Measurements from ENCODE around the gene SND1.

SND1 gene

GRCh38 chr7:128006550-128007302 is 354.7 kb downstream of the SND1 start:
- DNase-seq, result no peak

- DNase-seq, result no peak
These were observed 355.3 kb downstream of the SND1 start for GRCh38 chr7:128007303-128007680.

DNA sequence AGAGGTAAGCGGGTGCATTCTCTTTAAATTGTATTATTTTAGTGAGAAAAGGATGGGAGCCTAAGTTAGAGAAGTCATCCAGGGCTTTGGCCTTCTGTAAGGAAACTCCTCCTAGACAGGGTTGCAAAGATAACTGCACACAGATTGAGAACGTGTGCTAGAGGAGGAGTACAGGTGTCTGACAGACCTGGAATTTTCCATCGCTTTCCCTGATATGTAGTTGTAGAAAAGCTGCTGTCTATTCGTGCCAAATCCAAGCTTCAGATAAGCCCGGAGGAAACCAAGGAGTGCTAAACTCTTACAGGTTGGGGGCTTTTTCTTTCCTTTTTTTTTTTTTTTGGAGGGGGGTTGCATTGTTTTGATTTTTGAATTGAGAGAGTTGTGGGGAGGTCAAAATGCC is 356.1 kb downstream of the SND1 start:
- no peak for DNase-seq

- DNase-seq, result no peak
These were observed 356.8 kb downstream of the SND1 start for GRCh38 chr7:128008744-128009143.

GRCh38 chr7:128010391-128011127 is 358.6 kb downstream of the SND1 start:
- no peak for DNase-seq

DNA sequence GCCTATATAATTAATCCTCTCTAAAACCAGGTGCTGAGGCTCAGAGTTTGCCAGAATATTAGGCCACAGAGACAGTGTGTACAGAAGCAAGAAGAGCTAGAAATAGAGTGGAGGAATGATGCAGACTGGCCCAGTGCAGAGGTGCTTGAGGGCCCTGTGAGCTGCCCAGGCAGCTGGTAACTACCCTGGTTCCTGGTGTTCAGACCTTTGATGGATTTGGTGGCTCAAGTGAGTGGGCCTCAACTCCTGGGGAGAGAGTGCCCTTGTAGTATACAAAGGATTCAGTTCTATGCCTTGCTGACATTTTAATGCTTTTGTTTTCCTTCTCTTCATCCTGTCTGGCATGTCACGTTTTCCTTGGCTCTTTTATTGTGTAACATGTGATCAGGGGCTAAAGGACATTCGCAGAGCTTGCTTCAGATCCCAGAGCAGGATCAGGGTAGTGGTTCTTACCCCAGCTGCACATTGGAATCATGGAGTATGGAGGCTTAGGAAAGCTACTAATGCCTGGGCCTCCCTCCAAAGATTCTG is 359.2 kb downstream of the SND1 start:
- DNase-seq, result no peak

GRCh38 chr7:128014811-128015210 is 362.8 kb downstream of the SND1 start:
- no peak for DNase-seq

DNA sequence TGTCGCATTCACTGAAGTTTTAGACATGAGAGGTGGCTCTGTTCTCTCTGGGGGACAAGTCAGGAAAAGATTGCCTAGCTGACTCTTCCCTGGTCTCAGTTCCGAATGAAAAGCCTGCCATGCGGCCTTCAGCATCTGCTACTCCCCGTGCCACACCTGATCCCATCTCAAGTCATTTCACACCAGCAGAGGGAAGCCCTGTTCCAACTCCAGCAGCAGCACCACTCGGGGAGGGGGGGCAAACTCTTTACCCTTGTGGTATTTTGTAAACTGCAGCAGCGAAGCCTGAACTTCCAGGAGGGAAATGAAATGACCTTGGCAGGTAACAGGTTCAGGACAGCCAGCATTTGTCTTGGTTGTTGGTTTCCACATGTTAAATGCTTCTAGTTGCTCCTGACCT is 365.5 kb downstream of the SND1 start:
- DNase-seq, result no peak

DNA sequence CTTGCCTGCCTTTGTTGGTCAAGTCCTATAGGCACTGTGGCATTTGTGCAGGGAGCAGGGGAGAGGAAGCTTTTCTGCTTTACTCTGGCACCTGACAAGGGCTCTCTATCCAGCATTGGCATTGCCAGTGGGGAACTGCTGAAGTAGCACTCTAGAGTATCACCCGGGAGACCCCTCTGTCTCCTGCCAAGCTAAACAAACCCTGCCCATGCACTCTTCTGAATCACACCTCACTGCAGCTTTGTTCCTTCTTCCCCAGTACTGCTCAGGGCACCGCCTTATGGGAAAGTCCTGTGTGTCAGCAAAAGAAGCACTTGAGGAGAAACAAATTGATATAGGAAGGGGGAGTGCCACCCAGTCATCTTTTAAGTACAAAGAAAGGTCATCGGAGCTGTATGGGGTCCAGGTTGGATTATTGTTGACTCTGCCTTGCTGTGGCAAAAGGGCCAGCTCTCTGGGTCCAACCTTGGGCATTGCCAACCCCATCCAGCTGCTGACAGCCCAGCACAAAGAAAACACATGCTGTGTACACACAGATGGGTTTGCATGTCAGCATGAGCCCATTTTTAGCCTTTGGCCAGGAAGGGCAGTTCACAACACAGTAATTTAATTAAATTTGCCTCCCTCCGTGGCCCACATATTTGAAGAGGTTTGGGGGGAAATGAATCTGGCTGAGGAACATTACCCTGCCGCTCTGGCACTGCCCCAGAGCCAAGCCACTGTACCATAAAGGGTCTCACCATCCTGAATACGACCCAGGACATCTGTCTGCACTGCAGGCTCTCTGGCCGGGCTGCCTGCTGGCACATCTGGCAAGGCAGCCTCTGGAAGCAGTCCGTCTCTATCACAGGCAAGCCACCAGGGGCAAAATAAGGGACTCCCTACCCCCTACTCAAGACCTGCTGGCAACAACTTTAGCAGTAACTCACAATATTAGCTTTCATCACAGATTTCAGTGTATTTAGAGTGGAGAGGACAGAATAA is 366.2 kb downstream of the SND1 start:
- DNase-seq, result no peak

- DNase-seq, result no peak
These were observed 367.3 kb downstream of the SND1 start for GRCh38 chr7:128019288-128019687.

DNA sequence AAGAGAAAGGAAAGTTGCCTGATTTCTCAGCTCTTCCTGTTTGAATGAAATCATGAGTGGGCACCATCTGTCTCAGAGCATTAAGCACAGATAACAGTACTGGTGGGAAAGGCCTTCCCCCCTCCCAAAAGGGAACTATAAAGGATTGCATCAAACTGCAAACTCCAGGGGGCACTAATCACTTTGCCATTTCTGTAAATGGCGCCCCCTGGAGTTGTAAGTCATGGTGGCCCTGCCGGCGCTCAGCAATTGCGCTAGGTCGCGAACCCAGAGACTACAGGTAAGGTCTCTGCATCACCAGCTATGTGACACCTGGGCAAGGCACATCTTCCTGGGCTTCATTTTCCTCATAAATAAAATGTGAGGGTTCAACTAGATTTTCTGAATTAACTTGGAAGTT is 368.2 kb downstream of the SND1 start:
- DNase-seq, result no peak

DNA sequence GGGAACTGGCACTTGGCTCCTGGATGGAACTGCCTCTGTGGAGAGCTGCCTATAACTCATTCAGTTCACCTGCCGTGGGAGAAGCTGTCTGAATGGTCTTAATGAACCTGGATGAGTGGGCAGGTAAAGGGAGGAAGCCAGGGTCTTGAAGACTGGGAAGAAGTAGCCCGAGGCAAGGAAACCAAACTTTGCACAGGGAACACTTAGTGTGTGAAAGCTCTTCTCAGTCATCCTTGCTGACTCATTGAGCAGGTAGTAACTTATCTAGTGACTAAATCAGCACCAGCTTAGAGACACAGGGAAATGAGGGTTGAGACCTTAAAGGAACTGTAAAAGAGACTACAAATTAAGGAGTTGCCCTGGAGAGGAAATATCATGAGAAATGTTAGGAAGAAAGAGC is 369.4 kb downstream of the SND1 start:
- DNase-seq, result no peak

DNA sequence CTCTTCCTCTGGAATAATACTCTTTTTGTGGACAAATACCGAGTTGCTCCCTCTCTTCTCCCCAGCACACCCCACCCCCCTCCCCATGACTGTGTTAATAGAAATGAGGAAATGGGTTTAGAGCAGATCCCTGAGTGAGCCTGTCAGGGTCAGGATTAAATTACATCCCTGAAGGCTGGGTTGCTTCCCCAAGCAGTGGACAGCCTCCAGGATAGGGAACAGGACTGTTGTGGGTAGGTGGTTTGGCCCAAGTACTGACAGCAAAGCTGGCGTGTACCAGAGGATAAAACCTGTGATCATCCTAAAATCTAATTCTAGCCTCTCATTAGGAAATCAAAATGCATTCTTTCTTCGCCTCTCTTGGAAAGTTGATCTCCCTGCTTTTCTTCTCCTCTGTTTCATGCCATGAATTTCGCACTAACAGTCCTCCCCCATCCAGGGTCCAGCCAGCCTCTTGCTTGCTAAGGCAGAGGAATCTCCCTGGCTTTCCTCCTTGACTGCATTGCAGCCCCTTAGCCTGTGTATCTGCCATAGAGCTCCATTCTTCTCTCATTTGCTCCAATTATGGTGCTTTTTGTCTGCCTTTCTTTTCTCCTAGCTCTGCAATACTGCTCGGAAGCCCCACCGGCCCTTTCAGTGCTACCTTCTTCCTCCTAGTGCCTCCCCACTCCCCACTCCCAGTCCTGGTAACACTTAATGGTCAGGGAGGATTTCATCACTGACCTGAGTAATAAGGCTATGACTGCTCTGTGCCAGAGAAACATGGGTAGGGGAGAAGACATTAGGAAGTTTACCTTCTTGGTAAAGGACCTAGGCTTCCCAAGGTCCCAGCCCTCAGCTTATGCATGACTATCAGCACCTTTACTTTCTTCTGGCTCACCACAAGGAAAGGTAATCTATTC is 370.9 kb downstream of the SND1 start:
- DNase-seq, result no peak

DNA sequence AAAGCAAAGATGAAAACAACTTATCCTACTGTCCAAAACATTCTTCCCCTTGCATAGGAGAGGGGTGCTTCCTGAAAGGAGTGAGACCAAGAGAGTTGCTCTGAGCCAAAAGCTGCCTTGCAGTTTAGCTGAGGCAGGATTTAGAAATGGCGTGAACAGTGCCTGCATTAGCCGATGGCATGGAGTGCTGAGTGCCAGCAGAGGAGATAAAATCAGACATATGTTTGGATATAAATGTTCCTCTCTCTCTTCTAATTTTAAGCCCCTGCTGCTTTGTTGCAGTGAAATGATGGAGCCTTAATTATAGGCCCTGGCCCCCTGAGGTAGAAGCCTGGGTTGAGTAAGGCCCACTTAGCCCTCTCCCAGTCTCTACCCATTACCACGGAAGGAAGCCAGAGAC is 372.2 kb downstream of the SND1 start:
- DNase-seq, result no peak

GRCh38 chr7:128025380-128025779 is 373.4 kb downstream of the SND1 start:
- DNase-seq, result no peak

DNA sequence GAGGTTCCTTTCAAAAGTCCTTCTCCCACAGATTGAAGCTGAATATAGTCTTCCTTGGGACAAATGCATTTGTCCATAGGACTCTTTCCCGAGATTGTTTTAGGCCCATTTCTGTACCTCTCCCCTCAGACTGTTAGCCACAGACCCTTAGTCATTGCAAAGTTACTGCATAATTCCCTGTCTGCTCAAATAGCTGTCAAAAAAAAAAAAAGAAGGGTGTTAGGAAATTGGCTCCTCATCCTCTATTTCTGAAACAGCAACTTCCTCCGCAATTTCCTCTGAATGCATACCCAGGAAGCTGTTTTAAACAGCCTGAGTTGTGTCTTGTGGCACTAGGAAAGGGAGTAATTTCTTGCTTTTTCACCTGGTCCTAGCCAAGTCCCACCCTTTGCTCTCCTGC is 373.8 kb downstream of the SND1 start:
- DNase-seq, result no peak

DNA sequence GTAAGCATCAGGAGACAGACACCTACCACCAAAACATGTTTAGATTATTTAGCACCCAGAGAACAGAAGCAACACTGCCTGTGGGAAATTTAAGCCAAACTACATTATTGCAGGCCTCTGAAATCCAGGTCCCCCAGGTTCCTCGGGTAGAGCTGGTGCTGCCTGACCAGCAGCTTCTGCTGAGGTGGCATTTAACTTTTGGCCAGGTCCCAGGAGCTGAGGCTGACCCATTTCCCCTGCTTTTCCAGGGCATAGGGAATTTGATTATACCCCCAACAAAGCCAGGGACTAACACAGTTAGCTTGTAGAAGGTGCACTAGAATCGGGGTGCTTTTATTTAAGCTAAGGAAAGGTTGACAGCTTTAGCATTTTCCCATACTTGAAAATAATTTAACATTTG is 374.6 kb downstream of the SND1 start:
- no peak for DNase-seq

DNA sequence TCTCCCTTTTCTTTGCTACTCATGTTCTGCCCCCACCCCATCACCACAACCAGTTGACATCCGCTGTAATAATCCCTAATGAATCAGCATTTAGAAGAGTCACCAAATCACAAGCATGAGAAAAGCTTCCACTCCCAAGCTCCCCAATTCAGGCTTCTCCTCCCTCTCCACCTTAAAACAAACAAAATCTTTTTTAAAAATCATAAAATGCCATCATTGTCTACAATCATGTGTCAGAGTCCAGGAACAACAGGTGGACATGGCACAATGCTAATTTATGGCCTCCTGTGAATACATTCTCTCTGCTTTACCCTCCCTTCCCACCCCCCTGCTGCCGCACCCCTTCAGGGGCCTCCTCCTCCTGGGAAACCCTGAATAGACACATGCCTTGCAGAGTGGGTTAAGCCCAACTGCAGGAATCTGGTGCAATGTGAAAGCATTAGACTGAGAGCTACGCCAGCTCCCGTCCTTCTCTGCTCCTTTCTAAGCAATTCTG is 375.5 kb downstream of the SND1 start:
- DNase-seq, result no peak

- no peak for DNase-seq
These were observed 377.5 kb downstream of the SND1 start for GRCh38 chr7:128029405-128029995.

- DNase-seq, result no peak
These were observed 378.3 kb downstream of the SND1 start for GRCh38 chr7:128030263-128030653.
